ENCODE results near the gene KRTAP10-1.

KRTAP10-1 gene

GRCh38 chr21:44516342-44516741 lies 23.7 kb downstream of the KRTAP10-1 start:
- DNase-seq (ENCODE audit: low read depth in 2 of 2): no peak

- DNase-seq (ENCODE audit: low read depth in 2 of 2): no peak
Observed at GRCh38 chr21:44515359-44516165, 24.4 kb downstream of the KRTAP10-1 start.

- DNase-seq (ENCODE audit: low read depth in 2 of 2): no peak
Observed at GRCh38 chr21:44514746-44515358, 25.1 kb downstream of the KRTAP10-1 start.

GRCh38 chr21:44514218-44514520 lies 25.8 kb downstream of the KRTAP10-1 start:
- DNase-seq (ENCODE audit: low read depth in 2 of 2): no peak

GRCh38 chr21:44513389-44514217 lies 26.4 kb downstream of the KRTAP10-1 start:
- DNase-seq (ENCODE audit: low read depth in 2 of 2): no peak

GRCh38 chr21:44512496-44513388 lies 27.3 kb downstream of the KRTAP10-1 start:
- DNase-seq (ENCODE audit: low read depth in 2 of 2): no peak

- DNase-seq (ENCODE audit: low read depth in 2 of 2): no peak
Observed at GRCh38 chr21:44511938-44512275, 28.1 kb downstream of the KRTAP10-1 start.

GRCh38 chr21:44511219-44511937 lies 28.6 kb downstream of the KRTAP10-1 start:
- no peak for DNase-seq (ENCODE audit: low read depth in 2 of 2)

- DNase-seq (ENCODE audit: low read depth in 2 of 2): peak; percentile 68 to 79
Observed at GRCh38 chr21:44510508-44511218, 29.3 kb downstream of the KRTAP10-1 start.

GRCh38 chr21:44510109-44510507 lies 29.9 kb downstream of the KRTAP10-1 start:
- DNase-seq (ENCODE audit: low read depth in 2 of 2): no peak

GRCh38 chr21:44509539-44509938 lies 30.5 kb downstream of the KRTAP10-1 start:
- no peak for DNase-seq (ENCODE audit: low read depth in 2 of 2)

- no peak for DNase-seq (ENCODE audit: low read depth in 2 of 2)
Observed at GRCh38 chr21:44508711-44509445, 31.1 kb downstream of the KRTAP10-1 start.

- DNase-seq (ENCODE audit: low read depth in 2 of 2): no peak
Observed at GRCh38 chr21:44508426-44508710, 31.6 kb downstream of the KRTAP10-1 start.

- DNase-seq (ENCODE audit: low read depth in 2 of 2): no peak
Observed at GRCh38 chr21:44507673-44508425, 32.1 kb downstream of the KRTAP10-1 start.

GRCh38 chr21:44506279-44507255 lies 33.4 kb downstream of the KRTAP10-1 start:
- DNase-seq (ENCODE audit: low read depth in 2 of 2): no peak

GRCh38 chr21:44505673-44506278 lies 34.2 kb downstream of the KRTAP10-1 start:
- DNase-seq (ENCODE audit: low read depth in 2 of 2): no peak

GRCh38 chr21:44503901-44504399 lies 36.0 kb downstream of the KRTAP10-1 start:
- no peak for DNase-seq (ENCODE audit: low read depth in 2 of 2)

All from stimulated activated CD4-positive, alpha-beta T cell treated with anti-CD3 and anti-CD28 coated beads, Interleukin-4, amount 100 ng/mL, for 48 hours (primary cell).